HG03103 (cell line): ENCODE measurements around the gene ZFP82.

Source experiments
- ATAC-seq: cut with Tn5 transposase; IDR thresholded peaks from one replicate; pipeline ENCODE4 v1.9.1; 2021; ENCODE audit warnings: low read depth; ENCODE audit not compliant: unreplicated experiment

The ZFP82 gene

GRCh38 chr19:36373638-36374156 lies 44.7 kb downstream of the ZFP82 start:
- no peak for ATAC-seq

GRCh38 chr19:36371886-36372285 lies 46.6 kb downstream of the ZFP82 start:
- ATAC-seq, result no peak

- ATAC-seq, result no peak
Observed at GRCh38 chr19:36363845-36364244, 54.6 kb downstream of the ZFP82 start.
